ENCODE results near the gene SPHKAP.

DNA sequence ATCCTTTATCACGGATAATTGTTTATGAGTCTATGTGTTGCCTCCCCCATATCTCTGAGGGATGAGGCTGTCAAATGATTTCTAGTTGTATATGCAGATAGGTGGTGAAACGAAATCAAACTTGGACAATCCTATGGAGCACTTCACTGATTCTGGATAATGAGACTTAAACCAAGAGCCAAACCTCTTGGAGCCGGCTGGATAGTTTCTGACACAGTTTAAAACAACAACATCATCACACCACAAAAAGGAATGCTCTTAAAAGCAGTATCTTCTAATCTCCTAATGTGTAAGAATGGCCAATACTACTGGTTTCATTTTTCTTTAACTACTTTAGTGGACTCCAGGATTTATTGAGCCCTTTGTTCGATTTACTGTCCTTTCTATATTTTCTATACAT lies 36.5 kb downstream of the SPHKAP start:
- TF ChIP-seq, protein P1, sequence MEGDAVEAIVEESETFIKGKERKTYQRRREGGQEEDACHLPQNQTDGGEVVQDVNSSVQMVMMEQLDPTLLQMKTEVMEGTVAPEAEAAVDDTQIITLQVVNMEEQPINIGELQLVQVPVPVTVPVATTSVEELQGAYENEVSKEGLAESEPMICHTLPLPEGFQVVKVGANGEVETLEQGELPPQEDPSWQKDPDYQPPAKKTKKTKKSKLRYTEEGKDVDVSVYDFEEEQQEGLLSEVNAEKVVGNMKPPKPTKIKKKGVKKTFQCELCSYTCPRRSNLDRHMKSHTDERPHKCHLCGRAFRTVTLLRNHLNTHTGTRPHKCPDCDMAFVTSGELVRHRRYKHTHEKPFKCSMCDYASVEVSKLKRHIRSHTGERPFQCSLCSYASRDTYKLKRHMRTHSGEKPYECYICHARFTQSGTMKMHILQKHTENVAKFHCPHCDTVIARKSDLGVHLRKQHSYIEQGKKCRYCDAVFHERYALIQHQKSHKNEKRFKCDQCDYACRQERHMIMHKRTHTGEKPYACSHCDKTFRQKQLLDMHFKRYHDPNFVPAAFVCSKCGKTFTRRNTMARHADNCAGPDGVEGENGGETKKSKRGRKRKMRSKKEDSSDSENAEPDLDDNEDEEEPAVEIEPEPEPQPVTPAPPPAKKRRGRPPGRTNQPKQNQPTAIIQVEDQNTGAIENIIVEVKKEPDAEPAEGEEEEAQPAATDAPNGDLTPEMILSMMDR (IDR thresholded peaks at IDR 0.05) = no peak
- TF ChIP-seq POLR2A (IDR thresholded peaks at IDR 0.05) = no peak
